Heart right ventricle (tissue), 16 donors: ENCODE results near the gene CXCL16. TPM values are rescaled to one million over a fixed set of nuclear protein-coding genes. Genes with fewer than 3 reads are reported as not detected.

Source experiments
- ATAC-seq, 8 donors: fragments of 200-7000 bp; cut with Tn5 transposase; one replicate each; pipeline ENCODE4 v1.9.1; 2020; ENCODE audit warnings: mild to moderate bottlenecking in 8 of 8, moderate library complexity in 8 of 8, moderate number of reproducible peaks in 1 of 8
- DNase-seq, 2 donors: peaks; one replicate each; pipeline ENCODE4 v3.0.0-alpha.2; 2020
- H3K27ac ChIP-seq, 10 donors: fragments of 200-600 bp; sonication (generic) in 2 of 10; one replicate each; pipeline versions ENCODE4 v1.5.0 to v1.8.0; 2020 to 2022; ENCODE audit warnings: mild to moderate bottlenecking in 3 of 10
- H3K27me3 ChIP-seq, 7 donors: fragments of 200-600 bp; one replicate each; pipeline ENCODE4 v1.8.0; 2021 to 2022; ENCODE audit warnings: mild to moderate bottlenecking in 2 of 7
- H3K36me3 ChIP-seq, 9 donors: fragments of 200-600 bp; sonication (generic) in 1 of 9; one replicate each; pipeline versions ENCODE4 v1.5.0 to v1.8.0; 2020 to 2022; ENCODE audit warnings: mild to moderate bottlenecking in 2 of 9
- H3K4me1 ChIP-seq, 9 donors: fragments of 200-600 bp; sonication (generic) in 1 of 9; one replicate each; pipeline versions ENCODE4 v1.5.0 to v1.8.0; 2020 to 2022; ENCODE audit warnings: mild to moderate bottlenecking in 4 of 9
- H3K4me3 ChIP-seq, 10 donors: fragments of 200-600 bp; sonication (generic) in 2 of 10; one replicate each; pipeline versions ENCODE4 v1.5.0 to v1.8.0; 2020 to 2022; ENCODE audit warnings: mild to moderate bottlenecking in 7 of 10, moderate library complexity in 2 of 10
- H3K9me3 ChIP-seq, 11 donors: fragments of 200-600 bp in 10 of 11; sonication (generic) in 2 of 11; one replicate each; pipeline versions ENCODE4 v1.5.0 to v1.8.0; 2013 to 2022; ENCODE audit warnings: mild to moderate bottlenecking in 2 of 11, control low read depth in 1 of 11, moderate library complexity in 1 of 11
- WGBS, 2 donors: extraction: QIAGEN DNeasy Blood & Tissue Kit; methylation state at CpG; one replicate each; pipeline ENCODE4 v1.1.7; 2013; ENCODE audit warnings: inconsistent platforms in 1 of 2; 5-methylcytosine and 5-hydroxymethylcytosine counted together
- intact Hi-C, 10 donors: fragments of 100-400 bp; cut with DNase I; formaldehyde crosslinking; loops; one replicate each; pipeline versions ENCODE4 v1.11.1 to v1.14.2; 2022
- polyA plus RNA-seq, 2 donors: library from polyadenylated mRNA; stranded (reverse); fragments of 200-250 nt; gene quantifications; one replicate each; pipeline ENCODE4 v1.2.3, GENCODE V29; 2013
- total RNA-seq, 10 donors: library from RNA; stranded (reverse); fragmentation: NEBNext Ultra II Directional in 3 of 10; extraction: Animal tissue kit (Norgen Biotek cat#: 25700) in 3 of 10; gene quantifications; one replicate each; pipeline versions ENCODE4 v1.2.1 to v1.2.4, GENCODE V29; 2021 to 2023
- TF ChIP-seq, protein P1 (sequence below), 9 donors: fragments of 200-600 bp; sonication (generic) in 2 of 9; IDR thresholded peaks; one replicate each; pipeline versions ENCODE4 v1.5.0 to v1.8.0; 2021 to 2022; ENCODE audit warnings: antibody characterized with exemption in 9 of 9, mild to moderate bottlenecking in 5 of 9, moderate library complexity in 1 of 9
- donor health status: Arrhythmogenic right ventricular cardiomyopathy.
- donor health status: ischemic (EF 13 %, LVEDD 7.1; RV severe dilation, severe dysfunction).
- donor health status: healthy with polysubstance abuse.
- donor health status: DM: no; HTN: yes; CAD: no.
- donor health status: DM: no; HTN: no; CAD: no.
- donor health status: ischemic (EF 25% LVEDD 6.9; RV normal size, moderate dysfunction).
- donor health status: ischemic (EF 25% LVEDD 5.7; RV mildly dilated, moderate dysfunction).
- donor health status: healthy.
- donor health status: DM: yes; HTN: yes; CAD: no.
- donor health status: Ischemic cardiomyopathy.
- donor health status: ischemic (EF 35%, LVEDD 5.7; RV mildly dilated, moderate dysfunction).
- donor health status: nonischemic (EF 11% LVEDD 7.7; RV severe dilation, severe dysfunction).
- donor health status: DM: yes; HTN: yes; CAD: no.
- donor health status: PGD.
- donor health status: ischemic (EF 29% LVEDD 5.4; RV normal size, mild dysfunction).
- donor health status: nonischemic (EF 23%, LVEDD 6.1; RV moderate dilation, normal function).

CXCL16 gene
- total and polyA plus RNA-seq, 12 donors: 1.5 to 29.6 (median 3.7) TPM

DNA sequence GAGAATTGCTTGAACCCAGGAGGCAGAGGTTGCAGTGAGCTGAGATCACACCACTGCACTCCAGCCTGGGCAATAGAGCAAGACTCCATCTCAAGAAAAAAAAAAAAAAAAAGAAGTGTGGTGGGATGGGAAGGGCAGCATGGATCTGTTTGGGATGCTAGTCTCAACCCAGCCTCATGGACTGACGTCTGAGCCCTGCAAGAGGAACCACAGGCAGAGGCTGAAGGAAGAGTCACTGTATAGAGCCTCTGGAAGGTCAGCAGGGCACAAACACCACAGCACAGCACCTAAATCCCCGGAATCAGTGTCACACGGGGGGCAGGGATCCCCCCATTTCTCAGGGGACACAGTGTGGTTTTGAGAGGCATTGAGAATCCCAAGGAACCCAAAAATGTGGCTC lies 10.9 kb upstream of the CXCL16 start:
- intact Hi-C loops: no loop called here
- Histone ChIP-seq H3K4me1 (peaks cover 0 to 36% (median 10%) of the 10 kb centered on the region in 9 donors), H3K9me3 (no peaks in the 10 kb centered on the region), H3K27me3 (peaks cover 0 to 65% (median 39%) of the 10 kb centered on the region in 7 donors), H3K4me3 (no peak overlapping the region), H3K36me3 (no peaks in the 10 kb centered on the region), H3K27ac (no peak overlapping the region)
- DNase-seq (no peak), ATAC-seq (no peak)
- TF ChIP-seq, protein P1, sequence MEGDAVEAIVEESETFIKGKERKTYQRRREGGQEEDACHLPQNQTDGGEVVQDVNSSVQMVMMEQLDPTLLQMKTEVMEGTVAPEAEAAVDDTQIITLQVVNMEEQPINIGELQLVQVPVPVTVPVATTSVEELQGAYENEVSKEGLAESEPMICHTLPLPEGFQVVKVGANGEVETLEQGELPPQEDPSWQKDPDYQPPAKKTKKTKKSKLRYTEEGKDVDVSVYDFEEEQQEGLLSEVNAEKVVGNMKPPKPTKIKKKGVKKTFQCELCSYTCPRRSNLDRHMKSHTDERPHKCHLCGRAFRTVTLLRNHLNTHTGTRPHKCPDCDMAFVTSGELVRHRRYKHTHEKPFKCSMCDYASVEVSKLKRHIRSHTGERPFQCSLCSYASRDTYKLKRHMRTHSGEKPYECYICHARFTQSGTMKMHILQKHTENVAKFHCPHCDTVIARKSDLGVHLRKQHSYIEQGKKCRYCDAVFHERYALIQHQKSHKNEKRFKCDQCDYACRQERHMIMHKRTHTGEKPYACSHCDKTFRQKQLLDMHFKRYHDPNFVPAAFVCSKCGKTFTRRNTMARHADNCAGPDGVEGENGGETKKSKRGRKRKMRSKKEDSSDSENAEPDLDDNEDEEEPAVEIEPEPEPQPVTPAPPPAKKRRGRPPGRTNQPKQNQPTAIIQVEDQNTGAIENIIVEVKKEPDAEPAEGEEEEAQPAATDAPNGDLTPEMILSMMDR (IDR thresholded peaks at IDR 0.05): no peak
- 40 to 46% methylated on average over 3 of the region's 3 CpGs for WGBS, 2 donors

DNA sequence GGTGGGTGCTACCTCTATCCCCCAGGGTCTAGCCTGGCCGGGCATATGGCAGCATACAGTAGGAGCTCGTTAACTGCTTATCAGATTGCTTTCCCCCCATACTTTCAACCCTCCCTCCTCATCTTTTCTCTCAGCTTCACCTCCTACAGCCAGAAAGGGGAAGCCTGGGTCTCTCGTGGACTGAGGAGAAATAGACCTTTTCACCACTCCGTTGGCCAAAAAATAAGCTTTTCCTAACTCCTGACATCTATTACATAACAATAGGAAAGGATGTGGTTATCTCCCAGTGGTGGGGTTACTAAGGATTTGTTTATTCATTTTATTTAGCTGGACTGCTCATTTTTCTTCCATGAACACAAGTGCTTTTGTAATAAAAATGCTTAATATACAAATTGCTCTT lies 9.0 kb upstream of the CXCL16 start:
- Histone ChIP-seq H3K4me3 (no peak overlapping the region), H3K9me3 (no peaks in the 10 kb centered on the region), H3K27me3 (peaks cover 0 to 66% (median 48%) of the 10 kb centered on the region in 7 donors), H3K36me3 (no peaks in the 10 kb centered on the region), H3K27ac (peak overlapping the region in 3 of 10 donors; percentile 36 to 68 (median 39)), H3K4me1 (peaks cover 0 to 44% (median 16%) of the 10 kb centered on the region in 9 donors)
- intact Hi-C loops: no loop called here
- ATAC-seq (peak in 2 of 8 donors; percentile 13 to 36), DNase-seq (no peak)
- TF ChIP-seq, protein P1 (IDR thresholded peaks at IDR 0.05): no peak
- 47 to 49% methylated on average over 4 of the region's 4 CpGs for WGBS, 2 donors

DNA sequence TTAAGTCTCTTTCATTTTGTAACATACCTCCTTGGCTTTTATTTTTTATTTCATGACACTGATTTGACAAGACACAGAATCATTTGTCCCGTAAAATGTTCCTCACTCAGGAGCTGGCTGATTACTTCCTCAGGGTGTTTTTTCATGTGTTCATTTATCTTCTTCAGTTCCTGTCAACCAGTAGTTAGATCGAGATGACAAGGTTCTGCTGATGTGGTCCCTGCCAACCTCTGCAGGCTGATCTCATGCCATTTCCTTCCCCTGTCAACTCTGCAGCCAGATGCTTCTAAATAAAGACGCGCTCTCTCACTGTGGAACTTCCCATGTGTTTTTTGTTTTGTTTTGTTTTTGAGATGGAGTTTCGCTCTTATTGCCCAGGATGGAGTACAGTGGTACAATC lies 8.1 kb upstream of the CXCL16 start:
- Histone ChIP-seq H3K4me3 (no peak overlapping the region), H3K4me1 (peaks cover 0 to 44% (median 16%) of the 10 kb centered on the region in 9 donors), H3K27ac (peak overlapping the region in 5 of 10 donors; percentile 20 to 69 (median 39)), H3K36me3 (no peaks in the 10 kb centered on the region), H3K27me3 (peaks cover 0 to 62% (median 42%) of the 10 kb centered on the region in 7 donors), H3K9me3 (no peaks in the 10 kb centered on the region)
- TF ChIP-seq, protein P1 (IDR thresholded peaks at IDR 0.05): no peak
- peak in 7 of 8 donors; percentile 49 to 86 (median 77) for ATAC-seq
- 10 to 18% methylated on average over 5 of the region's 5 CpGs for WGBS, 2 donors
- intact Hi-C loops: no loop called here
- DNase-seq: no peak

DNA sequence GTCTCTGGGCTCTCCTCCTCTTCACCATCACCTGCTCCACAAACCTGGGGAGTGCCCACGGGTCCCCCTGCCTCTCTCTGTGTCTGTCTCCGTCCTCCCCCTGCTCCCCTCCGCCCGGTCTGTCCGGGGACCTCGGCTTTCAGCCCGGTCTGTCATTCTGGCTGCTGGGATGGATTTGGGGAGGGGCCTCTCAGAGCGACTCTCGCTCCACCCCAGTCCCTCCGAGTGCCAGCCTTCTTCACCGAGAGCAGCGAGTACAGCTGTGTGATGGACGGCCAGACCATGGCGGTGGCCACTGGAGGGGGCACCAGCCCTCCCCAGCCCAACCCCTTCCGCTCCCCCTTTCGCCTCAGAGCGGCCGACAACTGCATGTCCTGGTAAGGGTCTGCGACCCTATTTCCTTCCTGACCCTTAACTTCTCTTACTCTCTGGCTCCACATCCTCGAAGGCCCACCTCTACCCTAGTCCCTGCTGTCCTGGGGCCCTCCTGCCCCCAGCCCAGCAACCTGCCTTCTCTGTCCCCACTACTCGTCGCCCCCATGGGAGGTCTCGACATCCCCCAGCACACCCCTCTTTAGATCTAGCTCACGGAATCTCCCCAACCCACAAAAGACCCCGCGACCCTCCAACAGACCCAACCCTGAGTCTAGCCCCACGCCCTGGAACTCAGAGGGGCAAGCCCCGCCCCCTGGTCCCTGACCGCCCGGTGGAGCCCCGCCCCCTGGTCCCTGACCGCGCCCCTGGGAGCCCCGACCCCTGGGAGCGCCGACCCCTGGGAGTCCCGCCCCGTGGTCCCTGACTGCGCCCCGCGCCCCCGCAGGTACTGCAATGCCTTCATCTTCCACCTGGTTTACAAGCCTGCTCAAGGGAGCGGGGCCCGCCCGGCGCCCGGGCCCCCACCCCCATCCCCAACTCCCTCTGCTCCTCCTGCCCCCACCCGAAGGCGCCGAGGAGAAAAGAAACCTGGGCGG lies 5.6 kb upstream of the CXCL16 start:
- Histone ChIP-seq H3K27me3 (peaks cover 0 to 53% (median 23%) of the 10 kb centered on the region in 7 donors), H3K4me3 (no peak overlapping the region), H3K4me1 (peaks cover 0 to 32% (median 16%) of the 10 kb centered on the region in 9 donors), H3K36me3 (no peaks in the 10 kb centered on the region), H3K9me3 (no peaks in the 10 kb centered on the region), H3K27ac (no peak overlapping the region)
- TF ChIP-seq, protein P1 (IDR thresholded peaks at IDR 0.05): no peak
- DNase-seq (no peak), ATAC-seq (peak in 3 of 8 donors; percentile 9 to 44 (median 22))
- intact Hi-C loops: loop anchor here in 2 of 10 donors (5.0 kb wide), 2 partner anchors 37 to 42 kb away; partner anchors contain the start of genes GLTPD2 (in 1 of the 2) and VMO1 (in 1 of the 2)
- 7 to 14% methylated on average over 51 of the region's 51 CpGs for WGBS, 2 donors
